Vagina (tissue), 2 donors: ENCODE measurements around the gene LMO2. TPM values are rescaled to one million over a fixed set of nuclear protein-coding genes. Genes with fewer than 3 reads are reported as not detected.

Source experiments
- DNase-seq, 2 donors: peaks; one replicate each; pipeline ENCODE4 v3.0.0-alpha.2; 2017; ENCODE audit errors: extremely low spot score in 2 of 2
- H3K27ac ChIP-seq: fragments of 200-600 bp; sonication (generic); one replicate; pipeline ENCODE4 v1.5.1; 2019
- H3K27me3 ChIP-seq: fragments of 200-600 bp; sonication (generic); one replicate; pipeline ENCODE4 v1.5.1; 2019
- H3K36me3 ChIP-seq, 2 donors: fragments of 200-600 bp; sonication (generic); one replicate each; pipeline ENCODE4 v1.5.1; 2017 to 2019
- H3K4me1 ChIP-seq: fragments of 200-600 bp; sonication (generic); one replicate; pipeline ENCODE4 v1.5.1; 2019
- H3K4me3 ChIP-seq, 2 donors: fragments of 200-600 bp; sonication (generic); 1 replicate in 1 of 2; 2 replicates in 1 of 2; pipeline ENCODE4 v1.5.1; 2016 to 2019
- H3K9me3 ChIP-seq: fragments of 200-600 bp; sonication (generic); one replicate; pipeline ENCODE4 v1.5.1; 2019
- CTCF ChIP-seq, 3 experiments: fragments of 450-650 bp in 2 of 3; fragments of 200-600 bp in 1 of 3; sonication (generic) in 1 of 3; IDR thresholded peaks; one replicate each; pipeline ENCODE4 v1.5.1; 2017 to 2019; ENCODE audit warnings: antibody characterized with exemption in 3 of 3, mild to moderate bottlenecking in 2 of 3, moderate library complexity in 2 of 3
- POLR2A ChIP-seq, 2 donors: fragments of 450-650 bp; IDR thresholded peaks; one replicate each; pipeline ENCODE4 v1.6.1; 2017; ENCODE audit warnings: antibody characterized with exemption in 2 of 2, mild to moderate bottlenecking in 2 of 2, moderate library complexity in 2 of 2
- POLR2AphosphoS5 ChIP-seq, 2 donors: sonication (generic); formaldehyde crosslinking; IDR thresholded peaks; one replicate each; pipeline ENCODE4 v1.9.0; 2017; ENCODE audit warnings: antibody characterized with exemption in 2 of 2, mild to moderate bottlenecking in 2 of 2, low read depth in 1 of 2; ENCODE audit not compliant: insufficient read depth in 1 of 2
- intact Hi-C: fragments of 100-400 bp; cut with DNase I; formaldehyde crosslinking; loops from one replicate; pipeline ENCODE4 v1.15.1; 2023
- total RNA-seq: library from RNA; depleted of rRNA; stranded (reverse); fragments of >200 nt; gene quantifications from one replicate; pipeline ENCODE4 v1.2.3, GENCODE V29; 2016

The LMO2 gene
- total RNA-seq, 1 donor from 2014 or later, result 26.5 TPM

GRCh38 chr11:33880979-33881378 lies 10.9 kb downstream of the LMO2 start:
- no peak for TF ChIP-seq POLR2AphosphoS5 (IDR thresholded peaks at IDR 0.05; ENCODE audit: insufficient read depth in 1 of 2, low read depth in 1 of 2)
- TF ChIP-seq CTCF (IDR thresholded peaks at IDR 0.05), result no peak
- no peak for TF ChIP-seq POLR2A (IDR thresholded peaks at IDR 0.05)
- Histone ChIP-seq H3K27me3 (no peaks in the 10 kb centered on the region), H3K36me3 (no peaks in the 10 kb centered on the region), H3K9me3 (no peaks in the 10 kb centered on the region), H3K4me3 (no peak overlapping the region), H3K27ac (no peak overlapping the region), H3K4me1 (no peaks in the 10 kb centered on the region)
- intact Hi-C loops, result no loop called here
- no peak for DNase-seq

GRCh38 chr11:33879375-33879774 lies 12.5 kb downstream of the LMO2 start:
- Histone ChIP-seq H3K27ac (no peak overlapping the region), H3K4me3 (no peak overlapping the region), H3K4me1 (no peaks in the 10 kb centered on the region), H3K9me3 (no peaks in the 10 kb centered on the region), H3K27me3 (no peaks in the 10 kb centered on the region), H3K36me3 (no peaks in the 10 kb centered on the region)
- DNase-seq, result no peak
- TF ChIP-seq CTCF (IDR thresholded peaks at IDR 0.05), result no peak
- TF ChIP-seq POLR2AphosphoS5 (IDR thresholded peaks at IDR 0.05; ENCODE audit: insufficient read depth in 1 of 2, low read depth in 1 of 2), result no peak
- TF ChIP-seq POLR2A (IDR thresholded peaks at IDR 0.05), result no peak
- intact Hi-C loops, result no loop called here

- no peak overlapping the region for H3K4me3 ChIP-seq
- intact Hi-C loops, result no loop called here
- H3K4me1 ChIP-seq, result no peaks in the 10 kb centered on the region
- peak in 1 of 2 donors; percentile 72 for DNase-seq
- TF ChIP-seq POLR2AphosphoS5 (IDR thresholded peaks at IDR 0.05; ENCODE audit: insufficient read depth in 1 of 2, low read depth in 1 of 2), result no peak
- no peak for TF ChIP-seq CTCF (IDR thresholded peaks at IDR 0.05)
- no peak for TF ChIP-seq POLR2A (IDR thresholded peaks at IDR 0.05)
- no peaks in the 10 kb centered on the region for H3K9me3 ChIP-seq
- no peaks in the 10 kb centered on the region for H3K36me3 ChIP-seq
- no peaks in the 10 kb centered on the region for H3K27me3 ChIP-seq
- H3K27ac ChIP-seq, result no peak overlapping the region
Observed at GRCh38 chr11:33877038-33877437, 14.8 kb downstream of the LMO2 start.

- no peak overlapping the region for H3K27ac ChIP-seq
- H3K27me3 ChIP-seq, result no peaks in the 10 kb centered on the region
- no peaks in the 10 kb centered on the region for H3K9me3 ChIP-seq
- H3K36me3 ChIP-seq, result no peaks in the 10 kb centered on the region
- intact Hi-C loops, result no loop called here
- peaks cover 10% of the 10 kb centered on the region for H3K4me1 ChIP-seq
- H3K4me3 ChIP-seq, result no peak overlapping the region
- TF ChIP-seq POLR2AphosphoS5 (IDR thresholded peaks at IDR 0.05; ENCODE audit: insufficient read depth in 1 of 2, low read depth in 1 of 2), result no peak
- no peak for TF ChIP-seq POLR2A (IDR thresholded peaks at IDR 0.05)
- TF ChIP-seq CTCF (IDR thresholded peaks at IDR 0.05), result no peak
- no peak for DNase-seq
Observed at GRCh38 chr11:33875621-33876294, 16.1 kb downstream of the LMO2 start.

- no peak for DNase-seq
- Histone ChIP-seq H3K36me3 (no peaks in the 10 kb centered on the region), H3K27me3 (no peaks in the 10 kb centered on the region), H3K9me3 (no peaks in the 10 kb centered on the region), H3K27ac (no peak overlapping the region), H3K4me1 (peaks cover 18% of the 10 kb centered on the region), H3K4me3 (no peak overlapping the region)
- intact Hi-C loops, result no loop called here
- TF ChIP-seq POLR2A (IDR thresholded peaks at IDR 0.05) (no peak), POLR2AphosphoS5 (IDR thresholded peaks at IDR 0.05; ENCODE audit: insufficient read depth in 1 of 2, low read depth in 1 of 2) (no peak), CTCF (IDR thresholded peaks at IDR 0.05) (no peak)
Observed at GRCh38 chr11:33874910-33875490, 16.9 kb downstream of the LMO2 start.
